GM21825 (cell line): ENCODE measurements around the gene FAM135A.
"Not testable (repeated sequence)": the region's sequence is repeated elsewhere in the genome, so short reads cannot be mapped to it uniquely, and the experiment has no call there.

Experiments
- ATAC-seq: cut with Tn5 transposase; IDR thresholded peaks from one replicate; pipeline ENCODE4 v1.9.1; 2021; ENCODE audit warnings: mild to moderate bottlenecking, moderate library complexity; ENCODE audit not compliant: unreplicated experiment

Gene FAM135A

GRCh38 chr6:70531133-70531532 is 117.8 kb downstream of the FAM135A start:
- ATAC-seq = no peak

- ATAC-seq = no peak
Measured at GRCh38 chr6:70537266-70537665, 124.0 kb downstream of the FAM135A start.

GRCh38 chr6:70538376-70538775 is 125.1 kb downstream of the FAM135A start:
- ATAC-seq = no peak

GRCh38 chr6:70547313-70547712 is 134.0 kb downstream of the FAM135A start:
- no peak for ATAC-seq

- no peak for ATAC-seq
Measured at GRCh38 chr6:70547905-70548304, 134.6 kb downstream of the FAM135A start.

- no peak for ATAC-seq
Measured at GRCh38 chr6:70549327-70549726, 136.0 kb downstream of the FAM135A start.

GRCh38 chr6:70551566-70551965 is 138.3 kb downstream of the FAM135A start:
- ATAC-seq = no peak

- ATAC-seq = not testable (repeated sequence)
Measured at GRCh38 chr6:70552286-70552940, 139.1 kb downstream of the FAM135A start.

GRCh38 chr6:70552974-70553373 is 139.7 kb downstream of the FAM135A start:
- no peak for ATAC-seq

- ATAC-seq = no peak
Measured at GRCh38 chr6:70557998-70558397, 144.7 kb downstream of the FAM135A start.

GRCh38 chr6:70562401-70562800 is 149.1 kb downstream of the FAM135A start:
- not testable (repeated sequence) for ATAC-seq

- no peak for ATAC-seq
Measured at GRCh38 chr6:70563530-70563929, 150.2 kb downstream of the FAM135A start.

GRCh38 chr6:70566751-70567382 is 153.6 kb downstream of the FAM135A start, which contains the start of gene SDHAF4:
TSS of gene SDHAF4 (plus strand) at chr6:70566930. CDS start at chr6:70566941, 11 bp downstream.
- ATAC-seq = peak; percentile 99

GRCh38 chr6:70574643-70575042 is 161.3 kb downstream of the FAM135A start:
- ATAC-seq = no peak

- no peak for ATAC-seq
Measured at GRCh38 chr6:70575899-70576495, 162.7 kb downstream of the FAM135A start.

GRCh38 chr6:70586114-70586513 is 172.8 kb downstream of the FAM135A start:
- peak; percentile 85 for ATAC-seq

GRCh38 chr6:70590400-70590799 is 177.1 kb downstream of the FAM135A start:
- ATAC-seq = no peak

GRCh38 chr6:70592391-70593117 is 179.2 kb downstream of the FAM135A start:
- no peak for ATAC-seq

GRCh38 chr6:70593118-70593486 is 179.8 kb downstream of the FAM135A start:
- ATAC-seq = no peak

GRCh38 chr6:70599187-70599586 is 185.9 kb downstream of the FAM135A start:
- ATAC-seq = no peak

GRCh38 chr6:70601014-70601413 is 187.7 kb downstream of the FAM135A start:
- no peak for ATAC-seq

- ATAC-seq = no peak
Measured at GRCh38 chr6:70604254-70604653, 190.9 kb downstream of the FAM135A start.
